Mononuclear cell (primary cell): Measurements from ENCODE around the gene KBTBD7. TPM values are rescaled to one million over a fixed set of nuclear protein-coding genes. Genes with fewer than 3 reads are reported as not detected.

ENCODE experiments used
- H3K27me3 ChIP-seq: 2 replicates; pipeline ENCODE4 v1.6.0; 2011; ENCODE audit warnings: low read length, control low read depth; ENCODE audit not compliant: insufficient read depth
- H3K4me1 ChIP-seq: 2 replicates; pipeline ENCODE4 v1.5.1; 2011; ENCODE audit warnings: mild to moderate bottlenecking, low read length, control low read depth; ENCODE audit not compliant: insufficient read depth
- H3K4me3 ChIP-seq: 2 replicates; pipeline ENCODE4 v1.5.1; 2011; ENCODE audit warnings: mild to moderate bottlenecking, low read length, moderate library complexity
- H3K9me3 ChIP-seq: 2 replicates; pipeline ENCODE4 v1.5.1; 2011; ENCODE audit warnings: low read depth, mild to moderate bottlenecking, control low read depth, low read length
- total RNA-seq: library from RNA; depleted of rRNA; stranded (reverse); fragments of >200 nt; gene quantifications from one replicate; pipeline ENCODE4 v1.2.3, GENCODE V29; 2012

The KBTBD7 gene, protein sequence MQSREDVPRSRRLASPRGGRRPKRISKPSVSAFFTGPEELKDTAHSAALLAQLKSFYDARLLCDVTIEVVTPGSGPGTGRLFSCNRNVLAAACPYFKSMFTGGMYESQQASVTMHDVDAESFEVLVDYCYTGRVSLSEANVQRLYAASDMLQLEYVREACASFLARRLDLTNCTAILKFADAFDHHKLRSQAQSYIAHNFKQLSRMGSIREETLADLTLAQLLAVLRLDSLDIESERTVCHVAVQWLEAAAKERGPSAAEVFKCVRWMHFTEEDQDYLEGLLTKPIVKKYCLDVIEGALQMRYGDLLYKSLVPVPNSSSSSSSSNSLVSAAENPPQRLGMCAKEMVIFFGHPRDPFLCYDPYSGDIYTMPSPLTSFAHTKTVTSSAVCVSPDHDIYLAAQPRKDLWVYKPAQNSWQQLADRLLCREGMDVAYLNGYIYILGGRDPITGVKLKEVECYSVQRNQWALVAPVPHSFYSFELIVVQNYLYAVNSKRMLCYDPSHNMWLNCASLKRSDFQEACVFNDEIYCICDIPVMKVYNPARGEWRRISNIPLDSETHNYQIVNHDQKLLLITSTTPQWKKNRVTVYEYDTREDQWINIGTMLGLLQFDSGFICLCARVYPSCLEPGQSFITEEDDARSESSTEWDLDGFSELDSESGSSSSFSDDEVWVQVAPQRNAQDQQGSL
- 3.9 TPM for total RNA-seq

DNA sequence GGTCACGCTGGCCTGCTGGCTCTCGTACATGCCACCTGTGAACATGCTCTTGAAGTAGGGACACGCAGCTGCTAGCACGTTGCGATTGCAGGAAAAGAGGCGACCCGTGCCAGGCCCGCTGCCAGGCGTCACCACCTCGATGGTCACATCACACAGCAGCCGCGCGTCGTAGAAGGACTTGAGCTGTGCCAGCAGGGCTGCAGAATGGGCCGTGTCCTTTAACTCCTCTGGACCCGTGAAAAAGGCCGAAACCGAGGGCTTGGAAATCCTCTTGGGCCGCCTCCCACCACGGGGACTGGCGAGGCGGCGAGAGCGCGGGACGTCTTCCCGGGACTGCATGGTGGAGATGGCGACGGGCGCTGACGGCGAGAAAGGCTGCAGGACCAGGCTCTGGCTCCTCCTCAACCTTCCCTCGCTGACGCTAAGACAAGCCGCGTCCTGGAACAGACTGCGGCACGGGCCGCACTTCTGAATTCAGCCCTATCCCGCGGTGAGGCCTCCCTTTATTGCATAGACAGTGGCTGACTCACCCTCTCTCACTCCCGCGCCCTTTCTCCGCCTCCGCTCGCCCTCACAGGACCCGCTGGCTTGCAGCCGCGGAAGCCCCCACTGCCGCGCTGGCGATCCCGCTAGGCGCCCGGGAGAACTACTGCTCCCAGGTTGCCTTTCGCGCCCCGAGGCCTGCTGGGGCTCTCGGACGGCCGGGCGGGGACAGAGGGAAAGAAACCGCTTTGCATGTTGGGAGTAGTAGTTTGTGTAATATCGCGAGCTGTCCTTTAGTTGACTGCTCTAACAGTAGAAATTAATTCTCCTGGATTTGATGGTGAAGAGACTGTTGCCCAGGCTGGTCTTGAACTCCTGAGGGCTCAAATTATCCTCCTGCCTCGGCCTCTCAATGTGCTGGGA is at the start of gene KBTBD7:
KBTBD7 (minus strand) TSS at position 651 of the 906 bp plus-strand sequence; CDS start at position 339, 312 bp downstream.
- H3K4me3 ChIP-seq: peak within 1 kb of the TSS; percentile 64
- H3K4me1 ChIP-seq: peaks cover 21% of the 10 kb centered on the region

DNA sequence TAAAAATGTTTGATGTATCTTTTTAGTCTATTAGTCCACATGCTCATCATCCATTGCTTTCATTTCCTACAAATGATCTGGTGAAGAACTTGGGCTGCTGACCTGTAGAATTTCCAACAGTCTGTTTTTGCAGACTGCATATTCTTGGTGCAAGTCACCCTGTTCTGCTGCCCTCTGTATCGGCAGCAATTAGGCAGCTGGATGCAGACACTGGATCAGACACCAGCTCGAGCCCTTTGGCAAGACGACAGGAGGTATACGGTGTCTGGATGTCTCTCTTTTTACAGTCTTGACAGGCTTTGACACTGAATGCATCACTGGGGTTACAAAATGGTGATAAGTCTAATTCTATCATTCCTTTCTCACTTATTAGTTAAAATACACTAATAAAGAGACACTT is 47.3 kb upstream of the KBTBD7 start:
- Histone ChIP-seq H3K27me3 (no peaks in the 10 kb centered on the region), H3K4me3 (no peak overlapping the region), H3K4me1 (no peaks in the 10 kb centered on the region), H3K9me3 (no peaks in the 10 kb centered on the region)

More for the DNA sequence above, at the start of gene KBTBD7:
- Histone ChIP-seq H3K9me3 (no peaks in the 10 kb centered on the region), H3K27me3 (no peaks in the 10 kb centered on the region)

DNA sequence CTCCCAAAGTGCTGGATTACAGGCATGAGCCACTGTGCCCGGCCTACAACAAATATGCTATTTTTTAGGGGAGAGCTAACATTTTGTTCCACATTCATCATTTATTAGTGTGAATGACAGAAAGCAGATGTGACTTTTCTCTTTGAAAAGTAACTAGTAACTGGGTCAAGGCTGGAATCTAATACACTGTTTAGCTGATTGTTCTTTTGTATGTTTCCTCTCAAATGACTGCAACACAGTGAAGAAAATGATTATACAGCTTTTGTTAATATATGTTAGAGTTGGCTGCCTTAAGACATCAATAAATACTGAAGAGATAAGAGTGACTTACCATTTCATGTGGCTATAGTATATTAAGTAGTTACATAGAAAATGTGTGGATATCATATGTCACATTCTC is 42.0 kb upstream of the KBTBD7 start:
- no peaks in the 10 kb centered on the region for H3K27me3 ChIP-seq
- H3K4me1 ChIP-seq: peaks cover 8% of the 10 kb centered on the region
- H3K4me3 ChIP-seq: no peak overlapping the region
- no peaks in the 10 kb centered on the region for H3K9me3 ChIP-seq

DNA sequence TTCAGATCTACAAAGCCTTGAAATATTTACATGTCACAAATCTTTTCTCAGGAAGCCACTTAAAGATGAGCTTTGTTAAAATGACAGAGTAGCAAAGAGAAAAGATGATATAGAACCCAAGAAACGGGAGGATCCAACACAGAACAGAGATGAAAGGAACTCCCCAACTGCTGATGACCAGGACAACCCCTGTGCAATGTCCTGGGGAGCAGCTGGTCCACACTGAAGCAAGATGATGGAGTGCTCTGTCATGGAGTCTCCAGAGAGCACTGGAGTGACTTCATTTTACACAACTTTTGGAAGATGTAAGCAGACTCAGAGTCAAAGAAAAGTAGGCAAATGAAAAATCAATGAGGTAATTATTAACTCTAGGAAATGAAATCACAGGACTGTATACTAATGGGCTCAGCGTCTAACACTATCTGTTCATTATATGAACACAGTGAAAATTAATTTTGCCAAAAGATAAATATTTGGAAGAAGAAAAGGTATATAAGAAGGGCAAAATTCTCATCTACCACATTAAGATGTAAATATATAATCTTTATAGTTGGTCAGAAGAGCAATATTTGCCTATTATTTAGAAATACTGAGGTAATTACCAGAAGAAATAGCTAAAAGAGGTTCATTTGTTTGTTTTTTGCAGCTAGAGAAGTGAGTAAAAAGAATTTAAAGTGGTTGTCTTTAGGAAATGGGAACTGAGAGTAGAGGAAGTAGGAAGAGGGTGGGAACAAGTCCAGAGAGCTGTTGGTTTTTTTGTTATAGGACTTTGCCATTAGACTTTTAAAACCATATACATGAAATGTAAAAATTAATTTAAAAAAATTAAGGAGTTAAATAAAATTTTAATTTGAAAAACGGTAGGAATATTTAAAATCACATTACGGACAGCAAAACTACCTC is 38.5 kb upstream of the KBTBD7 start:
- Histone ChIP-seq H3K27me3 (no peaks in the 10 kb centered on the region), H3K9me3 (no peaks in the 10 kb centered on the region), H3K4me3 (no peak overlapping the region), H3K4me1 (peaks cover 8% of the 10 kb centered on the region)

DNA sequence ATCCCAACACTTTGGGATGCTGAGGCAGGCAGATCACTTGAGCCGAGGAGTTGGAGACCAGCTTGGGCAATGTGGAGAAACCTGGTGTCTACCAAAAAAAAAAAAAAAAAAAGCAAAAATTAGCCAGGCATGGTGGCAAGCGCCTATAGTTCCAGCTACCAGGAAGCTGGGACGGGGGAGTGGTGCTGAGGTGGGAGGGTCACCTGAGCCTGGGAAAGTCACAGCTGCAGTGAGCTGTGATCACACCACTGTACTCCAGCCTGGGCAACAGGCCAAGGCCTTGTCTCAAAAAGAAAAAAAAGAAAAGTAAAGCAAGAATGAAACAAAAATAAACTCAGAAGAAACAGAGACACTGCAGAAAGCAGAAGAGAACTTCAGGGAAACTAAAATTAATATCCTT is 37.4 kb upstream of the KBTBD7 start:
- no peaks in the 10 kb centered on the region for H3K9me3 ChIP-seq
- no peaks in the 10 kb centered on the region for H3K27me3 ChIP-seq
- peaks cover 8% of the 10 kb centered on the region for H3K4me1 ChIP-seq
- no peak overlapping the region for H3K4me3 ChIP-seq

DNA sequence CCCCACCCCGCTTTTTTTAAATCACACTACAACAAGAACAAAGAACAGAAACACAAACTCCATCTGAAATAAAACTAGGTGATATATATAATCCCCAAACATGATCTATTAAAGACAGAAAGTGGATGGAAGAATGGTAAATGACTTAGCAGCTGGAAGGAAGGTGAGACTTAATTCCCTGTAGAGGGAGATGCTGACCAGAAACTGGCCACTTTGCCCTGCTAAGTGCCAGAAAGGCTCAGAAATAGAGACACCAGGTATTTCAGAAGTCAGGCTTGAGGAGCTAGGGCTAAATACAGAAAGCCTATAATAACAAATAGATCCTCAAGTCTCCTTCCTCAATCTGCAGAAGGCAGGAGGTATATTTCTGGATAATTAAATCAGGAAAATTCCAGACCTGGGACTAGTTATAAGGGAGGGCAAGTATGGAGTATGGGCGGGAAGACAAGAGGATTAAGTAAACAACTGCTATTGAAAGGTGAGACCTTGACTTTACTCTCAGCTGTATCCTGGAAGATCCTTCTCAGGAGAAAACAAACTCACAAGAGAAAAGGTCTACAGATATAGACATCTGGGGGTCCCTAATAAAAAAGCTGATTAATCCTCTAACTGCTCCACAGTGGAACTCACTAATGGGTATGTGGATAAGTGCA is 36.8 kb upstream of the KBTBD7 start:
- H3K4me1 ChIP-seq: peaks cover 8% of the 10 kb centered on the region

DNA sequence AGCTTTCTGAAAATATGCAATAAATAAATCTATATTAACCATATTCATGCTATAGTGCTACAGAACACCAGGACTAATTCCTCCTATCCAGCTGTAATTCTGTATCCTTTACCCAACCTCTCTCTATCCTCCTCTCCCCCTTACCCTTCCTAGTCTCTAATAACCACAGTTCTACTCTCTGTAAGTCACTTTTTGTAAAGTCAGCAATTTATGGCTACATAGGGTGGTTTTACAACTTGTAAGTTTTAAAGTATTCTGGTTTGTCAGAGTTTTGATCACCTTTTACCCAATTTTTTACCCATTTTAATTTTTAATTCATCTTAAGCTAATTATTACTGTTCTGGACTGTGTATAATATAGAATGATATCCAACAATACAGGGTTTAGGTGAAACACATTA is 35.0 kb upstream of the KBTBD7 start:
- Histone ChIP-seq H3K27me3 (no peaks in the 10 kb centered on the region), H3K4me3 (no peak overlapping the region), H3K9me3 (no peaks in the 10 kb centered on the region), H3K4me1 (peaks cover 8% of the 10 kb centered on the region)

More for the DNA sequence above, 36.8 kb upstream of the KBTBD7 start:
- Histone ChIP-seq H3K4me3 (no peak overlapping the region), H3K9me3 (no peaks in the 10 kb centered on the region), H3K27me3 (no peaks in the 10 kb centered on the region)

DNA sequence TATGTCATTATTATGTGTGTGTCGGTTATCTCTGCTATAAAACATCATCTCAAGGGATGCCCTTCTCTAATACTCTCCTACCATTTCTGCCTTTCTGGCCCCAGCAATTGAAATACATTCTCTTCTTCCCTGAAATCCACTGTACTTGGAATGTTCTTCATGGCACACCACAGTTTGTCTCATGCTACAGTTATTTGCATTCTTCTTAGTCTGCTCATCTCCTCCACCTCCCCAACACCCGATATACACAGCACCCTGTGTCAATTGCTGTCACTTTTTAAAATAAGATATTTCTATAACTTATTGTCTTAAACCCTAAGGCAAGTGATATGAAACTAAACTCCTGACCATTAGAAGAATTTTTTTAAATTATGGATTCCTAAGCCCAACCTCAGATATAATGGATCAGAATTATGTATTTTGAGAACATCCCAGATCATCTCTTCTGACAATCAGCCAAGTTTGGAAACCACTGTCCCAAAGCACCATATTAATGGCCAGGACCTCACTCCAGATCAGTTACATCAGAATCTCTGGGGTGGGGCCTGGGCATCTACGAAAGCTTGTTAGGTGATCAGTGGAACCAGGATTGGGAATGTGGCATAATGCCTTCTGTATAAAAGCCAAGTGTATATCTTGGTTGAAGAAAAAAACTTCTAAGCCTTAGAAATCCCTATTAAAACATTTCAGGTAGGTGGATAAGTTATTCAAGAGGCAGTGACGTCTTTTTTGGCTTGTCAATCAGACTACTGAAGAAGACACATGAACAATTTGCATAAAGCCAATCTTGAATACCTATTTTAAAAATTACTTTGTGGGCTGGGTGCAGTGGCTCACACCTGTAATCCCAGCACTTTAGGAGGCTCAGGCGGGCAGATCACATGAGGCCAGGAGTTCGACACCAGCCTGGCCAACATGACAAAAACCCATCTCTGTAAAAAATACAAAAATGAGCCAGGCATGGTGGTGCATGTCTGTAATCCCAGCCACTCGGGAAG is 30.0 kb upstream of the KBTBD7 start:
- H3K4me1 ChIP-seq: no peaks in the 10 kb centered on the region
- no peaks in the 10 kb centered on the region for H3K27me3 ChIP-seq
- no peaks in the 10 kb centered on the region for H3K9me3 ChIP-seq
- no peak overlapping the region for H3K4me3 ChIP-seq

DNA sequence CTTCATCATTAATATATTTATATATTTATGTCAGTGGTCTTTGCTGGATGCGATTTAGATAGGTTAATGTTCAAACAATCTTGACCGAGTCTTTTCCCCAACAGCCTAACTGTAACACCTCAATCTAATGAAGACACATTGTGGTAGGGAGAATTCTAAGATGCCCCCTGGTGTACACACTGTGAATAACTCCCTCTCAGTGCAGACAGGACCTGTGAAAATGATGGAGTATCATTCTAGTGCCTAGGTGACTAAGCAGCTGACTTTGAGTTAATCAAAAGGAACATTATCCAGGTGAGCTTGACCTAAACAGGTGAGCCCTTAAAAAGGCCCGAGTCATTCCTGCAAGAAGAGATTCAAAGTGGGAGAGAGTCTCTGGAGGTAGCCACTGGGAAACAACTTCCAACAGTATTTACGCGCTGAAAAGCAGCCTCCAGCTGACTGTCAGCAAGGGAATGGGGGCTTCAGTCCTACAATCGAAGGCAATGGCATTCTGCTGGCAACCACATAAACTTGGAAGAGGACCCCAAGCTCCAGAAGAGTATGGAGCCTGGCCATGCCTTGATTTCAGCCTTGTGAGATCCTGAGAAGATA is 28.0 kb upstream of the KBTBD7 start:
- no peaks in the 10 kb centered on the region for H3K4me1 ChIP-seq
- H3K9me3 ChIP-seq: no peaks in the 10 kb centered on the region
- no peak overlapping the region for H3K4me3 ChIP-seq
- no peaks in the 10 kb centered on the region for H3K27me3 ChIP-seq

DNA sequence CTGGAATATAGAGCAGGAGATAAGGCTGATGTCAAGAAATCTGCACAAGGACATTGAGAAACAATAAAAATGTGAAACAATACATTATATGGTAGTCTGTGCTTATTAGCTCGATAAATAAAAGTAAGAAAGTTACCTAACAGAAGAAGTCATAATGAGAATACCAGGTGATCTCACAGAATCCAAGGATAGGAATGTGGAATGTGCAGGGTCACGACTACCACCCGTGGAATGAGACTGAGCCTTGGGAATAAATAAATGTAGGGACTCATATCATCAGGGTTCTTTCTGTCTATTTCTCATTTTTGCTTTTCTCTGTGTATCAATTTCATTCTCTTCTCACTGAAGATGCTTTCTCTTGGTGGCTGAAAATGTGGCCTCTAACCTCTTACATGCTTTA is 26.0 kb upstream of the KBTBD7 start:
- no peaks in the 10 kb centered on the region for H3K4me1 ChIP-seq
- no peaks in the 10 kb centered on the region for H3K27me3 ChIP-seq
- H3K4me3 ChIP-seq: no peak overlapping the region
- H3K9me3 ChIP-seq: no peaks in the 10 kb centered on the region

DNA sequence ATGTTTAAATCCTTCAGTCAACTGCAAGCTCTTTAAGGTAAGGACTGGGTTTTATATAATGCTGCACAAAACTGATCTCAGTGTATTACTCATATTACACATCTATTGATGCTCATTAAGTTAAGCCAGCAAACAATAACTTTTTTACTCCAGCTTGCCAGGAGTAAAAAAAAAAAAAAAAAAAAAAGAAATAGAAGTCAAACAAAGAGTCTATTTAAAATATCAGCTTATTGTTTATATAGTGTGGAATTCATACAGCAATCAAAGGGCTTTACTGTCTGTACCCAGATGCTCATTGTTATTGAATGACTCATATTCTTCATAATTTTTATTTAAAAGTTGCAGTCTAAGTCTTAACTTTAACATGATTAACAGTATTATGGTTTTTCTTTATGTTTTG is 21.8 kb upstream of the KBTBD7 start:
- no peak overlapping the region for H3K4me3 ChIP-seq
- H3K9me3 ChIP-seq: no peaks in the 10 kb centered on the region
- H3K27me3 ChIP-seq: no peaks in the 10 kb centered on the region
- H3K4me1 ChIP-seq: no peaks in the 10 kb centered on the region

DNA sequence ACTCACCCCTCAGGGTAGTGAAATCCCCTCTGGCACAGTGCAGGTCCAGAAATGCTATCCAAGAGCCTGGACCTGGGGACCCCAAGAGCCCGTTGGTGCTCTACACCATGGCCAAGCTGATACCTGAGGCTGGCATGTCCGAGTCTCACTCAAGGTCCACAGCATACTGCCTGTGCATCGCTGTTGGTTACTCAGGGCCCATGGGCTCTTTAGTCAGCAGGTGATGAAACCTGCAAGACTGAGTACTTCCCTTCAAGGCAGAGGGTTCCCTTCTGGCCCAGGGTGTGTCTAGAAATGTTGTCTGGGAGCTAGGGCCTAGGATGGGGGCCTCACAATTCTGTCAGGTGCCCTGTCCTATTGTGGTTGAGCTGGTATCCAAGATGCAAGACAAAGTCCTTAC is 19.6 kb upstream of the KBTBD7 start:
- Histone ChIP-seq H3K27me3 (no peaks in the 10 kb centered on the region), H3K9me3 (no peaks in the 10 kb centered on the region), H3K4me1 (no peaks in the 10 kb centered on the region), H3K4me3 (no peak overlapping the region)

DNA sequence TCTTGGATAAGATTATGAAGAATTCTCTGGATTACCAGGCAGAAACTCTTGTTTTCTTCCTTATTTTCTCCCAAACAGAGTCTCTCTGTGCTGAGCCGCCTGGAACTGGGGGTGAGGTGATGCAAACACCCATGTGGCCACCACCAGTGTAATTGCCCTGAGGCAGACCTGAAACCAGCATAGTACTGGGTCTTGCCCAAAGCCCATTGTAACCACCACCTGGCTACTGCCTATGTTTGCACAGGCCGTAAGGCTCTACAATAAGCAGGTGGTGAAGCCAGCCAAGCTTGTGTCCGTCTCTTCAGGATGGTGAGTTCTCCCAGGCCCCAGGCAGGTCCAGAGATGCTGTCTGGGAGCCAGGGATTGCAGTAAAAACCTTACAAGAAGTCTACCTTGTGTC is 18.9 kb upstream of the KBTBD7 start:
- no peaks in the 10 kb centered on the region for H3K27me3 ChIP-seq
- H3K4me1 ChIP-seq: no peaks in the 10 kb centered on the region
- no peaks in the 10 kb centered on the region for H3K9me3 ChIP-seq
- H3K4me3 ChIP-seq: no peak overlapping the region
